ENCODE measurements around the gene RPH3AL. TPM values are rescaled to one million over a fixed set of nuclear protein-coding genes. Genes with fewer than 3 reads are reported as not detected.
"Not testable (repeated sequence)": the region's sequence is repeated elsewhere in the genome, so short reads cannot be mapped to it uniquely, and the experiment has no call there.

RPH3AL gene
- total and polyA plus RNA-seq, 4 experiments from 2014 or later = 1.7 to 5.9 (median 4.0) TPM

DNA sequence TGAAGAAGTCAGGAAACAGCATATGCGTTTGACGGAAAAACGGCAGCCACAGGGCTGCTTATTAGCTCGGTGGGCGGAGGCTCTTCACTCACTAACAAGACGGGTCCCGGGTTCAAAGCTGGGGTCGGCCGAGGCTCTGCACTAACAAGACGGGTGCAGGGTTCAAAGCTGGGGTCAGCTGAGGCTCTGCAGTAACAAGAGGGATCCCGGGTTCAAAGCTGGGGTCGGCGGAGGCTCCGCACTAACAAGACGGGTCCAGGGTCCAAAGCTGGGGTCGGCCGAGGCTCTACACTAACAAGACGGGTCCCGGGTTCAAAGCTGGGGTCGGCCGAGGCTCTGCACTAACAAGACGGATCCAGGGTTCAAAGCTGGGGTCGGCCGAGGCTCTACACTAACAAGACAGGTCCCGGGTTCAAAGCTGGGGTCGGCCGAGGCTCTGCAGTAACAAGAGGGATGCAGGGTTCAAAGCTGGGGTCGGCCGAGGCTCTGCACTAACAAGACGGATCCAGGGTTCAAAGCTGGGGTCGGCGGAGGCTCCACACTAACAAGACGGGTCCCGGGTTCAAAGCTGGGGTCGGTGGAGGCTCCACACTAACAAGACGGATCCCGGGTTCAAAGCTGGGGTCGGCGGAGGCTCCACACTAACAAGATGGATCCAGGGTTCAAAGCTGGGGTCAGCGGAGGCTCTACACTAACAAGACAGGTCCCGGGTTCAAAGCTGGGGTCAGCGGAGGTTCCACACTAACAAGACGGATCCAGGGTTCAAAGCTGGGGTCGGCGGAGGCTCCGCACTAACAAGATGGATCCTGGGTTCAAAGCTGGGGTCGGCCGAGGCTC, 117.4 kb downstream of the RPH3AL start:
- CTCF ChIA-PET (ENCODE audit: partially characterized antibody) = not testable (repeated sequence)

GRCh38 chr17:234163-234993, 118.2 kb downstream of the RPH3AL start:
- H3K27ac Mint-ChIP-seq; H3K27me3 ChIP-seq (ENCODE audit: insufficient read depth, low read length); H3K4me3 Mint-ChIP-seq; POLR2A ChIA-PET (ENCODE audit: partially characterized antibody); H3K4me3 ChIP-seq (ENCODE audit: low read length in 2 of 2); H3K36me3 Mint-ChIP-seq; H3K9me3 Mint-ChIP-seq; H3K27me3 Mint-ChIP-seq; H3K4me1 ChIP-seq (ENCODE audit: insufficient read depth, low read length); H3K4me1 Mint-ChIP-seq; H3K36me3 ChIP-seq (ENCODE audit: insufficient read depth, low read length); H3K9me3 ChIP-seq (ENCODE audit: control insufficient read depth in 1 of 2, low read length in 2 of 2); DNase-seq; intact Hi-C loops (cut with micrococcal nuclease); CTCF ChIA-PET (ENCODE audit: partially characterized antibody); H3K27ac ChIP-seq (ENCODE audit: low read depth, low read length): not testable (repeated sequence)

More for the DNA sequence above, 117.4 kb downstream of the RPH3AL start:
- H3K27me3 ChIP-seq (ENCODE audit: insufficient read depth, low read length); DNase-seq; H3K4me1 Mint-ChIP-seq; H3K4me1 ChIP-seq (ENCODE audit: insufficient read depth, low read length); H3K4me3 ChIP-seq (ENCODE audit: low read length in 2 of 2); H3K9me3 Mint-ChIP-seq; H3K36me3 ChIP-seq (ENCODE audit: insufficient read depth, low read length); H3K27ac ChIP-seq (ENCODE audit: low read depth, low read length); H3K27ac Mint-ChIP-seq; H3K27me3 Mint-ChIP-seq; H3K4me3 Mint-ChIP-seq; H3K36me3 Mint-ChIP-seq; intact Hi-C loops (cut with micrococcal nuclease); H3K9me3 ChIP-seq (ENCODE audit: control insufficient read depth in 1 of 2, low read length in 2 of 2); POLR2A ChIA-PET (ENCODE audit: partially characterized antibody): not testable (repeated sequence)

GRCh38 chr17:233473-233941, 119.1 kb downstream of the RPH3AL start:
- POLR2A ChIA-PET (ENCODE audit: partially characterized antibody) = no interaction called here
- no peaks in the 10 kb centered on the region for H3K4me1 Mint-ChIP-seq
- DNase-seq = no peak

GRCh38 chr17:231966-232807, 120.4 kb downstream of the RPH3AL start:
- Histone ChIP-seq H3K27ac (ENCODE audit: low read depth, low read length) (no peak overlapping the region), H3K27me3 (ENCODE audit: insufficient read depth, low read length) (no peaks in the 10 kb centered on the region), H3K36me3 (ENCODE audit: insufficient read depth, low read length) (no peaks in the 10 kb centered on the region), H3K9me3 (ENCODE audit: control insufficient read depth in 1 of 2, low read length in 2 of 2) (no peaks in the 10 kb centered on the region), H3K4me3 (ENCODE audit: low read length in 2 of 2) (no peak overlapping the region), H3K4me1 (ENCODE audit: insufficient read depth, low read length) (no peaks in the 10 kb centered on the region)
- CTCF ChIA-PET (ENCODE audit: partially characterized antibody) = no interaction called here
- POLR2A ChIA-PET (ENCODE audit: partially characterized antibody) = no interaction called here
- DNase-seq = no peak
- intact Hi-C loops (cut with micrococcal nuclease) = no loop called here
- Mint-ChIP-seq H3K27ac (no peak overlapping the region), H3K27me3 (no peaks in the 10 kb centered on the region), H3K4me1 (no peaks in the 10 kb centered on the region), H3K4me3 (no peak overlapping the region), H3K36me3 (no peaks in the 10 kb centered on the region), H3K9me3 (no peaks in the 10 kb centered on the region)

More at GRCh38 chr17:233473-233941, 119.1 kb downstream of the RPH3AL start:
- CTCF ChIA-PET (ENCODE audit: partially characterized antibody) = no interaction called here
- Histone ChIP-seq H3K27me3 (ENCODE audit: insufficient read depth, low read length) (no peaks in the 10 kb centered on the region), H3K4me1 (ENCODE audit: insufficient read depth, low read length) (no peaks in the 10 kb centered on the region), H3K9me3 (ENCODE audit: control insufficient read depth in 1 of 2, low read length in 2 of 2) (no peaks in the 10 kb centered on the region), H3K27ac (ENCODE audit: low read depth, low read length) (no peak overlapping the region), H3K36me3 (ENCODE audit: insufficient read depth, low read length) (no peaks in the 10 kb centered on the region), H3K4me3 (ENCODE audit: low read length in 2 of 2) (no peak overlapping the region)
- intact Hi-C loops (cut with micrococcal nuclease) = no loop called here
- no peak overlapping the region for H3K27ac Mint-ChIP-seq
- no peak overlapping the region for H3K4me3 Mint-ChIP-seq
- no peaks in the 10 kb centered on the region for H3K9me3 Mint-ChIP-seq
- no peaks in the 10 kb centered on the region for H3K36me3 Mint-ChIP-seq
- no peaks in the 10 kb centered on the region for H3K27me3 Mint-ChIP-seq

DNA sequence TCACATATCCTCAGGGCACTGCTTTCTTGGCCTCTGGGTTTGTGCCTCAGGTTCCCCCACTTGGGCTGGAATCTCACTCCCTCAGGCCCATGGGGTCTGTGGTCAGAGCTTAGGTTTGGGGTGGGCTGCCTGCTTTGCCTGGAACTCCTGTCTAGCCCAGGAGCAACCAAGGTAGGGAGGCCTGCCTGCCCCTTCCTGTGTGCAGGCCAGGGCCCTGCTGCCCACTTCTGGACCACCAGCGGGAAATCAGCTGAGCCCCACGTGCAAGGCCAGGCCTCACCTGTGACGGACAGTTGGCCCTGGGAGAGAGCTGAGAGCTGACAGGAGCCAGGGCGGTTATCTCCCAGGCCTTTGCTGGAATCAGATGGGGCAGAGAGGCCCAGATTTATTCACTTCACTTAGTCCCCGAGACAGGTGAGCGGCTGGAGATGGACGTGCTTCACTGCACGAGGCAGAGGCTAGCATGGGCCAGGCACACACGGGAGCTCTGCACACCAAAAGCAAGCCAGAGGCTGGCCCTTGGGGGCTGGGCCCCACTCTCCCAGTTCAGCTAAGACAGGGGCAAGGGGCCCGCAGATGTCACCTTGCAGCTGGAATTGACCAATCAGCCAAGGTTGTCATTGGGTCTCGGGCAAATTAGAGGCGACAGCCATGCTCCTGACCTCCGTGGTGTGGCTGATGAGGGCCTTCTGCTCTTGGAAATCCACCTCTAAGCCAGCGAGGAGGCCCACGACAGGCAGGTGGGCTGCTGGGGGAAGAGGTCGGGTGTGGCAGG, 121.2 kb downstream of the RPH3AL start:
- no peaks in the 10 kb centered on the region for H3K9me3 Mint-ChIP-seq
- ChIA-PET CTCF (ENCODE audit: partially characterized antibody) (no interaction called here), POLR2A (ENCODE audit: partially characterized antibody) (no interaction called here)
- H3K36me3 ChIP-seq (ENCODE audit: insufficient read depth, low read length) = no peaks in the 10 kb centered on the region
- no peak overlapping the region for H3K27ac Mint-ChIP-seq
- no peaks in the 10 kb centered on the region for H3K27me3 ChIP-seq (ENCODE audit: insufficient read depth, low read length)
- no peaks in the 10 kb centered on the region for H3K4me1 Mint-ChIP-seq
- H3K27me3 Mint-ChIP-seq = no peaks in the 10 kb centered on the region
- H3K4me3 Mint-ChIP-seq = no peak overlapping the region
- intact Hi-C loops (cut with micrococcal nuclease) = no loop called here
- no peak overlapping the region for H3K4me3 ChIP-seq (ENCODE audit: low read length in 2 of 2)
- no peaks in the 10 kb centered on the region for H3K4me1 ChIP-seq (ENCODE audit: insufficient read depth, low read length)
- no peaks in the 10 kb centered on the region for H3K9me3 ChIP-seq (ENCODE audit: control insufficient read depth in 1 of 2, low read length in 2 of 2)
- H3K27ac ChIP-seq (ENCODE audit: low read depth, low read length) = no peak overlapping the region
- DNase-seq = no peak
- no peaks in the 10 kb centered on the region for H3K36me3 Mint-ChIP-seq

- H3K27ac Mint-ChIP-seq = peak overlapping the region in 1 of 7 donors; percentile 11
Observed at GRCh38 chr17:230395-230770, 122.2 kb downstream of the RPH3AL start.

More at GRCh38 chr17:230395-230770, 122.2 kb downstream of the RPH3AL start:
- H3K4me3 ChIP-seq (ENCODE audit: low read length in 2 of 2) = no peak overlapping the region
- no peak overlapping the region for H3K27ac ChIP-seq (ENCODE audit: low read depth, low read length)
- Mint-ChIP-seq H3K27me3 (no peaks in the 10 kb centered on the region), H3K4me1 (no peaks in the 10 kb centered on the region), H3K9me3 (no peaks in the 10 kb centered on the region), H3K4me3 (no peak overlapping the region), H3K36me3 (no peaks in the 10 kb centered on the region)
- H3K9me3 ChIP-seq (ENCODE audit: control insufficient read depth in 1 of 2, low read length in 2 of 2) = no peaks in the 10 kb centered on the region
- H3K36me3 ChIP-seq (ENCODE audit: insufficient read depth, low read length) = no peaks in the 10 kb centered on the region
- no peaks in the 10 kb centered on the region for H3K4me1 ChIP-seq (ENCODE audit: insufficient read depth, low read length)
- no peaks in the 10 kb centered on the region for H3K27me3 ChIP-seq (ENCODE audit: insufficient read depth, low read length)
- ChIA-PET POLR2A (ENCODE audit: partially characterized antibody) (no interaction called here), CTCF (ENCODE audit: partially characterized antibody) (no interaction called here)
- intact Hi-C loops (cut with micrococcal nuclease) = no loop called here
- no peak for DNase-seq

Measured in CD4-positive, alpha-beta memory T cell (primary cell).